Kidney capillary endothelial cell (primary cell): Measurements from ENCODE around the gene TTC22.

Experiments
- DNase-seq: peaks from one replicate; pipeline ENCODE4 v3.0.0-alpha.2; 2018; ENCODE audit warnings: low spot score

Gene TTC22

DNA sequence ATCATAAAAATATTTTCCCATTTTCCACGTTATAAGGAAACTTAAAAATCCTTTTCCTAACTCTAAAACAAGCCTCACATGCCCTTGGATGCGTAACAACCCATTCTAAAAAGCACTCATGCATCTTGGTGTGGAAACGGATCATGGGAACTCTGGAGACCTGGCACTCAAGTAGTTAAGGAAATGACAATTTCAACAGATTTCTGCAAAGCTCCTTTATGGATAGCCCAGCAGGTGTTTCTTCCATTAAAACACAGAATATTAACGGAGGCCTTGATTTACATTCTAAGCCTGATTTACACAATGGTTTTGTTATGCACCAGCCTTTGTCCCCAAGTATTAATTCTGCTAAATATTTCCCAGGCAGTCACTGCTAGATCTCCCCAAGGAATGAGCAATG is 49.7 kb downstream of the TTC22 start:
- DNase-seq = no peak

DNA sequence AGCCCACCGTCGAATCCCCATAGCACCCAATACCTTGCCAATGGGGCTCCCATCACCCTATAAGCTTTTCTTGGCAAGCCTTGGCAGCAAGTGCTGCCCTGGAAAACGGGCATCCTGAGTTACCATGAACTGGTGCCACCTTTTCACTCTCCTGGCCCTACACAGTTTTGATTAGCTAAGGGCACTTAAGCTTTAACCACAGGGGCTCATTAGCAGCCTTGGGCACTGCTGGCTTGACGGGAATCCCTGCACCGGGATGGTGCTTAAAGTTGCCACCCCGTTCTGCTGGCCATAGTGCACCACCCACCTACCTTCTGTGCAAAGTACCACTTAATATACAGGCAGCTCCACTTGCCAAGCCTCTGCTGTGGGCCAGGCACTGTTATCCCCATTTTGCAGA is 50.5 kb downstream of the TTC22 start:
- DNase-seq = no peak

DNA sequence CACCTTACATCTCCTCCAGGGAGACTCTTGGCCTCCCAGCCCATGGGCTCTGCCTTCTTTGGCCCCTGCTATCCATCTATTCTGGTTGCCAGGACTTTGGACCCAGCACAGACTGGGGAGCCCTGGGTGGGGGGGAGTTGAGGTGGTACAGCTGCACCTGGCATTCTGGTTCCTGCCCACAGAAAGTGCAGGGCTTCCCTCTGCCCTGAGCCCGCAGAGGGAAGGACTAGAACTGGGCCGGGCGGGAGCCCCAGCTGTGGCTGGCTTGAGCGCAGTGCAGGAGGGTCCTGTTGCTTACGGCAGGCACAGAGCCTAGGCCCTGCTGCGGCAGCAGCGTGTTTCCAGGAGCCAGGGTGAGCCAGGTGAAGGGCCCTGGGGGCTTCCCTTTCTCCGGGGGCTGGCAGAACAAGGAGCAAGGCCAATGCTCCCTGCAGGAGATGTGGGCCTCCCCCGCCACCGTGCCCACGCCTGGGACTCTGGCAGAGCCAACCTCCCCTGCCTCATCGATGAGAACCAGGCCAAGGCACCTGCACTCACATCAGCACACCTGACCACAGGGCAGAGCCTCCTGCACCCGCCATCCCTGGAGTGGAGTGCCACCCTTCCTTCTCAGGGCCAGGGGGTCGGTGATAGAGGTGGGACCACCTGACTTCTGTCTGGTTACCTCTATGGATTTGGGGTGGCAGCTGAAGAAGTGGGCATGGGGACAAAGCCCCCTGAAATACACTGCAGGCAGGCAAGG is 52.9 kb downstream of the TTC22 start:
- DNase-seq = no peak

DNA sequence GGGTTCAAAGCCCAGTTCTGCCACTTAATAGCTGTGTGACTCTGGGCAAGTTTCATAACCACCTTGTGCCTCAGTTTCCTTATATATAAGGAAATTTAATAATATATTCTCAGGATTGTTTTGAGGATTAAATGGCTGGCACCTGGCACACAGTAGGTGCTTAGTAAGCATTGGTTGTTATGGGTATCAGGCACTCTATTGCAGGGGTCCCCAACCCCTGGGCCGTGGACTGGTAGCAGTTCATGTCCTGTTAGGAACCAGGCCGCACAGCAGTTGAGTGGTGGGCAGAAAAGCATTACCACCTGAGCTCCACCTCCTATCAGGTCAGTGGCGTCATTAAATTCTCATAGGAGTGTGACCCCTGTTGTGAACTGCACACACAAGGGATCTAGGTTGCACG is 55.3 kb downstream of the TTC22 start:
- DNase-seq = no peak

DNA sequence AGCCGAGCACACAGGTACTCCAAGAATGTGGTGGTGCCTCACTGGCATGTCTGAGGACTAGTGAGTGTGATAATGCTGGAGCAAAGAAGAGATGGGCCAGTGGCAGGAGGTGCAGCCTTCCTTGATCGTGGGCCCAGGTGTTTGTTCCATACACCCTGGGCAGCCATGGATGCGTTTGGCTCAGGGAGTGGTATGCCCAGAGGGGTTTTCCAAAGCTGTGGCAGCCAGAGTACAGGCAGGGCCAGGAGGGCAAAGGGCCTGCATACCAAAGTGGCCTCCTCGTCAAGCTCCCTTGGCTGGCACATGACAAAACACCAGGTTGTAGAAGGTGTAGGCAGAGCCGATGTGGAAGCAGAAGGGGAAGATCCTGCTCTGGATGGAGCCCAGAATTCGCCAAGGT is 55.8 kb downstream of the TTC22 start:
- DNase-seq = no peak

DNA sequence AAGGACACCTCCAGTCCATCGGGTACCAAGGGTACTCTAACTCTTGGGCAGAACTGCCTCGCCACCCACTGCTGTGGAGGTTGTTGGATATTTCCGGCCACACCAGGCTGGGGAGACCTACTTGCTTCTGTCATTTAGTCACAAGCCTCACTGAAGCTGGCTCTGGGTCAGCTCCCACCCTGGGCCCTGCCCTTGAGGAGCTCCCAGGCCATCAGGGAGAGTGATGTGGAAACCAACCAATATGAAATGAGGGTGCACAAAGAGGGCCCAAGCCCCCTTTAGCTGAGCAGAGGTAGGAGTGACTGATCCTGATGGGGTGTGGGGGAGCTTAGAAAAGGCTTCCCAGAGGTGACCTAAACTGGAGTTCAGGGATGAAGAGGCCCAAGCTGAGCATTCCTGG is 56.4 kb downstream of the TTC22 start:
- DNase-seq = no peak

DNA sequence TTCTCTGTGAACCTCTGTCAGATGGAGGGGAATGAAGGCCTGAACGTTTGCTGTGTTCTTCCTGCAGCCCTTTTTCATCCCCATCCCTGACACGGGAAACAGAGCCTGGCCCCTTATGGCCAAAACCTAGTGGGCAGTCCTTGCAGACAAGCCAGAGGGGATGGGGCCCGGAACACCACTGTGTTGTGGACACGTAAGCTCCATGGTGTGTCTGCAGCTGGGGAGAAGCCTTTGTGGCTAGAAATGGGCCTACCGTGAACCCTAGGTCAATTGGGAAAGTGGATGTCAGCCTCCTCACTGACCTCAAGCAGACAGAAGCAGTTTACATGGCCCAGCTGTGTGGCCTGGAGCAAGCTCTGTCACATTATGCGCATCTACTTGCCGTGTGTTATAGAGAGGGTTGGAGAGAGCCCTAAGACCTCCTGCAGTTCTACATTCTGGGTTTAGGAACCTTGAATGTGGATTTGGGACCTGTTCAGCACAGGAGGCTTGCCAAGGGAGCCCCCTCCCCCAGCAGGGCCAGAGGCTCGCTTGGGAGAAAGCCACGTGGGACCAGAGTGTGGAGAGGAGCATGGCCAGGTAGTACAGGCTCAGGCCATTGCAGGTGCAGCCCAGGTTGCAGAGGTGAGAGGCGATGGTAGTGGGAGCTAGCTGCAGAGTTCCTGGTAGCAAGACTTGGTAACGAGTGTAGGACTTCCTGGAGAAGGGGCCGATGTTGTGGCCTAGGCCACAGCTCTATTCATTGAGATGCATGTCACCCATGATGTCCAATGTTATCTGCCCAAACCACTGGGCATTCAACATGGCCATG is 57.5 kb downstream of the TTC22 start:
- DNase-seq = no peak

DNA sequence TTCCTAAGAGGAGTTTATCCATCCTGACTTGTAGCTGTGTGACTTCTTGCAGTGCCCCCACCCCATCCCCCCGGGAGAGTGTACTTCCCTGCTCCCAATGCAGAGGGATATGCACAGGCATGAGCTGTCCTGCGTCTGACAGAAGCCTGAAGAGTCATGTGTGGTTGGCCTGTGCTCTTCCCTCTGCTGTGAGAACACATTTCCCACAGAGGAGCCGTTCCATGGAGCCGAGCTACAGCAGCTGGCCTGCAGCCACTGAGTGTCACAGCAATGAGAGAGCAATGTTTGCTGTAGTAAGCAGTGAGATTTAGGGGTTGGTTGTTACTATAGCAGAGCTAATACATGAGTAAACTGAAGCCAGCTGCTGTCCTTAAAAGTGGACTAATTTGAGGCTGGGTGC is 58.8 kb downstream of the TTC22 start:
- DNase-seq = no peak

DNA sequence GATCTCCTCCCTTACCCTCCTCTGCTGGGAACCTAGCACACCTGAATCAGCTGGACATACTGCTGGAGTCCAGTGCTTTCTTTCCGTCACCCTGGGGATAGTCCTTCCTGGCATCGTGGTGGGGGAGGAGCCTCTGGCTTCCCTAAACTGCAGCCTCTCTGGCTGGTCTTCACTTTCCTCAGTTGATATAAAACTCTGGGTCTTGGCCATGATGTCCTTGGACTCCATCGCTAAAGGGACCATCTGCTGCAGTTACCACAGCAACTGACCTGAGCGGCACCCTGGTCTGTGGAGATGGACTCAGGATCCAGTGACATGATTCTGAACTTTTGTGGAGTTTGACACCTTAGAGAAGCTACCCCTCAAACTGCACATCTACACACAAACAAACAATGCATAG is 59.6 kb downstream of the TTC22 start:
- no peak for DNase-seq

DNA sequence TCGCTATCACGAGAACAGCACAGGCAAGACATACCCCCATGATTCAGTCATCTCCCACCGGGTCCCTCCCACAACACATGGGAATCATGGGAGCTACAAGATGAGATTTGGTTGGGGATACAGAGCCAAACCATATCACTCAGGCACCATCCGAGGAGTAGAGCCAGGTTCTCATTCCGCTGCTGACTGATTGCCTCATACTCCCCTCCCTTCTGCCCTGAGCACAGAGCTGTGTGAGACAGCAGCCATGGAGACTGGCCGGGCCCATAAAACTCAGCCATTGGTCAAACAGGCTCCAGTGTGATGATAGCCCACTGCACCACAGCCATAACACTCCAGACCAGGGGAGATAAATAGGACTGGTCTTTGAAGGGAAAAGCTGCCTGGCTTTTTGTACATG is 62.9 kb downstream of the TTC22 start:
- DNase-seq = no peak

DNA sequence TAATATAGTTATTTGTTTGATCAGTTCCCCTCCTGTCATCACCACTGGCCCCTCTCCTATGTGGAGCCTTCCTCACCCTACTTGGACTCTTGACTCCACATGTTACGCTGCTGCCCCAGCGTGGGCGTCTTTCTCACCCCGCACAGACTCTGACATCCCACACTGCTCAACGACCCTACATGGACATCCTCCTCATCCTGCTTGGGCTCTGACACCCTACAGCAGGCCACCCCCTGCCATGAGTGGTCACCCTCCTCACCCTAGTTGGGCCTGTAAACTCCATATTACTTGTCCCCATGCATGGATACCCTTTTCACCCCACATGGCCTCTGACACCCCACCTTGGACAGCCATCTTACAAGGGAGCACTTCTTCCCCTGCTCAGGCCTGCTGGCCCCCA is 64.4 kb downstream of the TTC22 start:
- no peak for DNase-seq
